ENCODE data around the gene CREB5.

GRCh38 chr7:28847681-28848080 is 435.4 kb downstream of the CREB5 start:
- TF ChIP-seq GATA2 (IDR thresholded peaks at IDR 0.05; ENCODE audit: low read depth, low read length): no peak
- TF ChIP-seq GATA3 (IDR thresholded peaks at IDR 0.05; ENCODE audit: low read depth, low read length): no peak

Measured in SH-SY5Y (cell line).